ENCODE measurements around the gene SULT2A1.

SULT2A1 gene

DNA sequence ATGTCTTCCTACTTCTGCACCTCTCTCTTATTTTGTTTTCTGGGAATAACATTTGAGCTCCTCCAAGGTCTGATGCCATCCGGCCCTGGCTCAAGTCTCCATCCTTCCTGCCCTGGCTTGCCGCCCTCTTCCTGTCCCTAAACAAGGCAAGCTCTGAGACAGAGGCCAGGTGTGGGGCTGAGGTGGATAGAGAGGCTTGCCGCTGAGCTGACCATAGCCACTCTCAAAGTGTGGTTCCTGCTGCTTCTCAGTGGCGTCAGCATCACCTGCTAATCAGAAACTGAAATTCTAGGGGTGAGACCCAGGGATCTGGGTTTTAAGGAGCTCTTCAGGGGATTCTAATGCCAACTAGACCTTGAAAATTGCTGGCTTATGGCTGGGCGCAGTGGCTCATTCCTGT lies 33.1 kb downstream of the SULT2A1 start:
- Histone ChIP-seq H3K4me2 (ENCODE audit: insufficient read depth, low read length) (no peak overlapping the region), H3K36me3 (ENCODE audit: insufficient read depth, low read length) (no peaks in the 10 kb centered on the region), H3K9ac (ENCODE audit: low read depth, low read length) (no peak overlapping the region), H3K4me1 (ENCODE audit: insufficient read depth, low read length) (no peaks in the 10 kb centered on the region), H3K27me3 (ENCODE audit: insufficient read depth, low read length, poor library complexity) (peaks cover 2% of the 10 kb centered on the region), H3K27ac (ENCODE audit: low read length) (no peak overlapping the region), H3K79me2 (ENCODE audit: insufficient read depth, low read length) (no peaks in the 10 kb centered on the region), H3K4me3 (ENCODE audit: low read depth in 1 of 2, low read length in 2 of 2) (no peak overlapping the region), H3K9me3 (ENCODE audit: insufficient read depth, low read length, severe bottlenecking) (no peaks in the 10 kb centered on the region), H4K20me1 (ENCODE audit: insufficient read depth, low read length) (no peaks in the 10 kb centered on the region), H2AFZ (ENCODE audit: low read depth, low read length) (no peak overlapping the region)
- ATAC-seq (ENCODE audit: insufficient read depth, low read depth) (no peak), DNase-seq (no peak)
- TF ChIP-seq, protein P1, sequence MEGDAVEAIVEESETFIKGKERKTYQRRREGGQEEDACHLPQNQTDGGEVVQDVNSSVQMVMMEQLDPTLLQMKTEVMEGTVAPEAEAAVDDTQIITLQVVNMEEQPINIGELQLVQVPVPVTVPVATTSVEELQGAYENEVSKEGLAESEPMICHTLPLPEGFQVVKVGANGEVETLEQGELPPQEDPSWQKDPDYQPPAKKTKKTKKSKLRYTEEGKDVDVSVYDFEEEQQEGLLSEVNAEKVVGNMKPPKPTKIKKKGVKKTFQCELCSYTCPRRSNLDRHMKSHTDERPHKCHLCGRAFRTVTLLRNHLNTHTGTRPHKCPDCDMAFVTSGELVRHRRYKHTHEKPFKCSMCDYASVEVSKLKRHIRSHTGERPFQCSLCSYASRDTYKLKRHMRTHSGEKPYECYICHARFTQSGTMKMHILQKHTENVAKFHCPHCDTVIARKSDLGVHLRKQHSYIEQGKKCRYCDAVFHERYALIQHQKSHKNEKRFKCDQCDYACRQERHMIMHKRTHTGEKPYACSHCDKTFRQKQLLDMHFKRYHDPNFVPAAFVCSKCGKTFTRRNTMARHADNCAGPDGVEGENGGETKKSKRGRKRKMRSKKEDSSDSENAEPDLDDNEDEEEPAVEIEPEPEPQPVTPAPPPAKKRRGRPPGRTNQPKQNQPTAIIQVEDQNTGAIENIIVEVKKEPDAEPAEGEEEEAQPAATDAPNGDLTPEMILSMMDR (IDR thresholded peaks at IDR 0.05; ENCODE audit: borderline replicate concordance, extremely low read depth, low read length, poor library complexity, severe bottlenecking), result no peak
- no peak for TF ChIP-seq EZH2 (IDR thresholded peaks at IDR 0.05; ENCODE audit: borderline replicate concordance, low read depth, low read length, severe bottlenecking)

DNA sequence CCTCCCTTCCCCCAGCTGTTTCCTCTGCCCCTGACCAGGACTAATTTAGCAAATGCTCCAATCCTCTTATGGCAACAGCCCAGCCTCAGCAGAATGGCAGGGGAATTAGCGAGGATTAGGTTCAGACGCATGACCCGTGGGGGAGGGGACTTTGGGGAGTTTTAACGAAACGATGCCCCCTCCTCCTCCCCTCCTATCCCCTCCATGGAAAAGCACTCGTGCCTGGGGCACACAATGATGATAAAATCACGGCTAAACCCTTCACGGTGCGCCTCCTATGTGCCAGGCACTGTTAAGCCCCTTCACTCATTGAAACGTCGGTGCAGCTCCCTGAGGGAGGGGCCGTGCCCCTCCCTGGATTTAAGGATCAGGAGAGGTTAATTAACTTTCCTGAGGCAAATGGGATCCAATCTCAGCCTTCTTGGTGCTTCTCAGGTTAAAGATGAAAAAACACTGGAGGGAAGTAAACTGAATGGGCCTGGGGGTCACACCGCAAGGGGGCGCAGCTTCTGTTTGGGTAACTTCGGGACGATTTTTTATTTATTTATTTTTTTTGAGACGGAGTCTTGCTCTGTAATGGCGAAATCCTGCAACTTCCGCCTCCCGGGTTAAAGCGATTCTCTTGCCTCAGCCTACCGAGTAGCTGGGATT lies 37.2 kb downstream of the SULT2A1 start:
- TF ChIP-seq EZH2 (IDR thresholded peaks at IDR 0.05; ENCODE audit: borderline replicate concordance, low read depth, low read length, severe bottlenecking), result no peak
- TF ChIP-seq, protein P1 (IDR thresholded peaks at IDR 0.05; ENCODE audit: borderline replicate concordance, extremely low read depth, low read length, poor library complexity, severe bottlenecking), result no peak
- no peak for DNase-seq

DNA sequence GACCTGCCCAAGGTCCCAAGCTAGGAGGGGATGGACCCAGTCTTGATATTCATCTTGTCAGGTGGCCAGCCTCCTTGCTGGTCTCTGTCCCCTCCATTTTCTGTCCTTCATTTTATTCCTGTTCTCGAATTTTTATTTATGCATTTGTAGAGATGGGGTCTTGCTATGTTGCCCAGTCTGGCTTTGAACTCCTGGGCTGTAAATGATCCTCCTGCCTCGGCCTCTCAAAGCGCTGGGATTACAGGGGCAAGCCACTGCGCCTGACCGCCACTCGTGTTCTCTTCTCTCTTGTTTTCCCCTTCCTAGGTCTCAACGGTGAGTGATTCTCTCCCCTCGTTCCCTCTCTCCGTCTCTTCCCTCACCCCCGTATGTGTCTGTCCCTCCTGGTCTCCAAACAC lies 37.7 kb downstream of the SULT2A1 start:
- no peaks in the 10 kb centered on the region for H3K4me1 ChIP-seq (ENCODE audit: insufficient read depth, low read length)
- no peaks in the 10 kb centered on the region for H4K20me1 ChIP-seq (ENCODE audit: insufficient read depth, low read length)
- TF ChIP-seq EZH2 (IDR thresholded peaks at IDR 0.05; ENCODE audit: borderline replicate concordance, low read depth, low read length, severe bottlenecking), result no peak
- TF ChIP-seq, protein P1 (IDR thresholded peaks at IDR 0.05; ENCODE audit: borderline replicate concordance, extremely low read depth, low read length, poor library complexity, severe bottlenecking), result no peak
- H3K79me2 ChIP-seq (ENCODE audit: insufficient read depth, low read length), result no peaks in the 10 kb centered on the region
- H3K9ac ChIP-seq (ENCODE audit: low read depth, low read length), result no peak overlapping the region
- DNase-seq (no peak), ATAC-seq (ENCODE audit: insufficient read depth, low read depth) (no peak)
- H3K4me2 ChIP-seq (ENCODE audit: insufficient read depth, low read length), result no peak overlapping the region
- H2AFZ ChIP-seq (ENCODE audit: low read depth, low read length), result no peak overlapping the region
- H3K4me3 ChIP-seq (ENCODE audit: low read depth in 1 of 2, low read length in 2 of 2), result no peak overlapping the region
- no peaks in the 10 kb centered on the region for H3K36me3 ChIP-seq (ENCODE audit: insufficient read depth, low read length)
- no peak overlapping the region for H3K27ac ChIP-seq (ENCODE audit: low read length)
- no peaks in the 10 kb centered on the region for H3K9me3 ChIP-seq (ENCODE audit: insufficient read depth, low read length, severe bottlenecking)
- peaks cover 2% of the 10 kb centered on the region for H3K27me3 ChIP-seq (ENCODE audit: insufficient read depth, low read length, poor library complexity)

More for the DNA sequence above, 37.2 kb downstream of the SULT2A1 start:
- H3K9me3 ChIP-seq (ENCODE audit: insufficient read depth, low read length, severe bottlenecking), result no peaks in the 10 kb centered on the region
- H3K27me3 ChIP-seq (ENCODE audit: insufficient read depth, low read length, poor library complexity), result peaks cover 2% of the 10 kb centered on the region
- no peaks in the 10 kb centered on the region for H3K36me3 ChIP-seq (ENCODE audit: insufficient read depth, low read length)
- no peak overlapping the region for H3K4me2 ChIP-seq (ENCODE audit: insufficient read depth, low read length)
- no peak overlapping the region for H2AFZ ChIP-seq (ENCODE audit: low read depth, low read length)
- H3K4me1 ChIP-seq (ENCODE audit: insufficient read depth, low read length), result no peaks in the 10 kb centered on the region
- H3K4me3 ChIP-seq (ENCODE audit: low read depth in 1 of 2, low read length in 2 of 2), result no peak overlapping the region
- H3K27ac ChIP-seq (ENCODE audit: low read length), result no peak overlapping the region
- H3K79me2 ChIP-seq (ENCODE audit: insufficient read depth, low read length), result no peaks in the 10 kb centered on the region
- ATAC-seq (ENCODE audit: insufficient read depth, low read depth), result no peak
- H3K9ac ChIP-seq (ENCODE audit: low read depth, low read length), result no peak overlapping the region
- no peaks in the 10 kb centered on the region for H4K20me1 ChIP-seq (ENCODE audit: insufficient read depth, low read length)
